Measurements from ENCODE around the gene RPTOR.

The RPTOR gene

DNA sequence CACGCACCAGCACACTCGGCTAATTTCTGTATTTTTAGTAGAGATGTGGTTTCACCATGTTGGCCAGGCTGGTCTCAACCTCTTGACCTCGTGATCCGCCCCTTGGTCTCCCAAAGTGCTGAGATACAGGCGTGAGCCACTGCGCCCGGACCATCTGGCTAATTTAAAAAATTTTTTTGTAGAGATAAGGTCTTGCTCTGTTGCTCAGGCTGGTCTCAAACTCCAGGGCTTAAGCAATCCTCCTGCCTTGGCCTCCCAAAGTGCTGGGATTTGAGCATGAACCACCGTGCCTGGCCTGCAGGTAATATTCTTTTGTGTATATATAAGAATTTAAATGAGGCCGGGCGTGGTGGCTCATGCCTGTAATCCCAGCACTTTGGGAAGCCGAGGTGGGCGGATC is 115.0 kb downstream of the RPTOR start:
- TF ChIP-seq GATA2 (IDR thresholded peaks at IDR 0.05; ENCODE audit: low read depth, low read length) (no peak), GATA3 (IDR thresholded peaks at IDR 0.05; ENCODE audit: low read depth, low read length) (no peak)

DNA sequence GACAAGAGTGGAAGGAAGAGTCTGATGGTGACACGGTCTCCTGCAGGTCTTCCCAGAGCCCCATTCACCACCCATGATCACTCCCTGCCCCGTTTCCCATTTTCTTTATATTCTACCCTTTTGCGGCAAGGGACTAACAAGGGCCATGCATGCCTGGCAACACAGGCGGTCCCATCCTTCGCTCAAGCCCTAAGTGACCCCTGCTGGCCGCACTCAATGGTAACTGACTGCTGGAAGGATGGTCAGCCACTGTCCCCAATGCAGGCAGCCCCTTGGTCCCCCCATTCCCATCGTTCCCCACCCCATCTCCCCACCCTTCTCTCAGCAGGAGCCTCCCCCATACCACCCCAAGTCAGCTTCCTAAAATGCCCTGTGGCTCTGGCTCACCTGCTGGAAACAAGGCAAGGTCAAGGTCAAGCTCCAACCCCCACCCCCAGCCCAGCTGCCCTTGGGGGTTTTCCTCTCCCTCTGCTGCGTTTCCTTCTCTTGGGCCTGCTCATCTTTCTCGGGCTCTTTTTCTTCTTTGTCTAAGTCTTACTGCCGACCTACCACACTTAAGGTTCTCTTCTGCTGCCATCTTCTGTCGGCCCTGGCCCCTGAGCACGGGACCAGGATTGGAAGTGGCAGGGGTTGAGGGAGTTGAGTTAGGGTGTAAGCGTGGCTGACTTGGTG is 116.0 kb downstream of the RPTOR start:
- TF ChIP-seq GATA2 (IDR thresholded peaks at IDR 0.05; ENCODE audit: low read depth, low read length): no peak
- no peak for TF ChIP-seq GATA3 (IDR thresholded peaks at IDR 0.05; ENCODE audit: low read depth, low read length)

DNA sequence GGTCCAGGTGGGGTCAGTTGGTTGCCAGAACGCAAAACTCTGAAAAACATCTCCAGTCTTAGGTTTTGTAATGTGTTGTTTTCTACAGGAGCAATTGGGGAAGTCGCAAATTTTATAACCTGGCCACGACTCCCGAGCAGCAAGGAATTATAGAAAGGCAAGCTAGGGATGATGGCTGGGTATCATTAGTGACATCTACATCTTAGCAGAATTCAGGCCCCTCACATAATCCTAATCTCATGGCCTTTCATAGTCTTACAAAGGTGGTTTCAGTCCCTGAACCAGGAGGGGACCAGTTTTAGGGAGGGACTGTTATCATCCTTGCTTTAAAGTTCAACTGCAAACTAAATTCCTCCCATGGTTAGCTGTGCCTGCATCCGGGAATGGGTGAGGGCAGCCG is 117.9 kb downstream of the RPTOR start:
- no peak for TF ChIP-seq GATA3 (IDR thresholded peaks at IDR 0.05; ENCODE audit: low read depth, low read length)
- no peak for TF ChIP-seq GATA2 (IDR thresholded peaks at IDR 0.05; ENCODE audit: low read depth, low read length)

DNA sequence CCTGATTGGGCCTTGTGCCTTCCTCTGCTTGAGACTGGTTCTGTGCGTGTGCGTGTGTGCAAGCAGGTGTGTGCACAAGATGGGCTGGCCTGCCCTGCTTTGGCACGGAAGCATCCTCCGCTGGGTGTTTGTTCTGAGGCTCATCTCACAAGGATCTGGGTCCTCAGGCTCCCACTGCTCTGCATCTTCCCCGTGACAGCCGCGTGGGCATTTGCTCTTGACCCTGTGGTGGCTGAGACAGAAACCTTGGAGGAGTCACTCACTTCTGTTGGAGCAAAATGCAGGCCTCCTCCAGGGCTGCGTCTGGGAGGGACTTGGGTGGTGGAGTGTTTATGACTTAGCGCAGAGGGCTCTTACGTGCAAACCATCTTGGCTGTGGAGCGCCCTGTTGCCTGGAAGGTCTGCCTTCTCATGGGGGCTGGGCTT is 119.2 kb downstream of the RPTOR start:
- TF ChIP-seq GATA3 (IDR thresholded peaks at IDR 0.05; ENCODE audit: low read depth, low read length): no peak
- no peak for TF ChIP-seq GATA2 (IDR thresholded peaks at IDR 0.05; ENCODE audit: low read depth, low read length)

DNA sequence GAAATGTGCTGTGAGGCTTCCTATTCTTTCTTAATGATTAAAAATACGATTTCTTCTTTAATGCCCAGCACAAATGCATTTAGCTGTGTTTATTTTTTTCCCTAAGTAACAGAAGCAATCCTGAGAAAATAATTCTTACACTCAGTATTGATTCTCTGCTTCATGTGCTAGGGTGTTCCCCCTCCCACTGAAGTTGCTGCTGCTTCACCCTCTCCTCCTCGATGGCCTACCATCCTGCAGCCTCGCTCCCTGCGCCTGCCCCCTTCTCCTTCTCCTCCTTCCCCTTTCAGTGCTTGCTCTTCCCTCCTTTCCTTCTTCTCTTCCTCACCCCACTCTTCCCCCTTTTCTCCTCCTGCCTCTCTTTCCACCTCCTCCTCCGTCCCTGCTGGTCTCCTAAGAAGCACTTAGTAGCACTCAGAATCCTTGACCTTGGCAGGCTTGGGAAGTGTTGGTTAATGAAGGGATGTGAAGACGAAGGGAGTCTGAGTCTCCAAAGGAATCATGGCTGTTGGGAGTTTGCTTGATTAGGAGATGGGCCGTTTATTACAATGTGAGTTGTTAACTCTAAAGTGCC is 119.7 kb downstream of the RPTOR start:
- TF ChIP-seq GATA2 (IDR thresholded peaks at IDR 0.05; ENCODE audit: low read depth, low read length) (no peak), GATA3 (IDR thresholded peaks at IDR 0.05; ENCODE audit: low read depth, low read length) (no peak)

DNA sequence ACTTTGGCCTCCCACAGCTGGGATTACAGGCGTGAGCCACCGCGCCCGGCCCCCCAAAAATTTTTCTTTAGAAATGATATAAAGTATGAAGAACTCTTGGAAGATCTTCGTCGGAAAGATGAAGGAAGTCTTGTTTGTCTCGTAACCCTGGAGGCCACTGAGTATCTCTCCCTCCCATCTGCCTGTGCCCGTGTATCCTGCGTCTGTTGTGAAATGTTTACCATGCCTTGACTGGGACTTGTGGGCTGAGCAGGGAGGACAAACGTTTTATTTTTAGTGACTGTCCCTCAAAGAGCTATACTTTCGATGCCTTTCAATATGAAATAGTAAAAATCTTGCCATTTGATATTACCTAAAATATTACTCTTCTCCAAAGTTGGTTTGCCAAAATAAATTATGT is 121.2 kb downstream of the RPTOR start:
- TF ChIP-seq GATA2 (IDR thresholded peaks at IDR 0.05; ENCODE audit: low read depth, low read length) (no peak), GATA3 (IDR thresholded peaks at IDR 0.05; ENCODE audit: low read depth, low read length) (no peak)

DNA sequence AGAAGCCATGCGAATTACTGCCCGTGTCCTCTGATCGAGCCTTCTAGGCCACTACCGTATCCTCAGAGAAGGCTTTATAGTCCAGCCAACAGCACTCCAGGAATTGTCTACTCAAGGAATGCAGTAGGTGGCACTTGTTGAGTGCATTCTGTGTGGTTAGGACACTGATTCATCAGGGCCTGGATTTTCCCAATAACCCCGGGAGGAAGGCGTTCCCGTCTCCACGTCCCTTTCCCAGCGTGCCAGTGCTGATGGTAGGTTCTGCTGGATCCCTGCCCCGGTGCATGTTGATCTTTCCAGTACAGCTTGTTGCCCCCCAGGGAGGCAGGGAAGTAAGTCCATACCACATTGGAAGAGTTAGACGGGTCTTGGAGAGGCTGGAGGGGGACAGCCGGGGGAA is 122.2 kb downstream of the RPTOR start:
- TF ChIP-seq GATA2 (IDR thresholded peaks at IDR 0.05; ENCODE audit: low read depth, low read length) (no peak), GATA3 (IDR thresholded peaks at IDR 0.05; ENCODE audit: low read depth, low read length) (no peak)

DNA sequence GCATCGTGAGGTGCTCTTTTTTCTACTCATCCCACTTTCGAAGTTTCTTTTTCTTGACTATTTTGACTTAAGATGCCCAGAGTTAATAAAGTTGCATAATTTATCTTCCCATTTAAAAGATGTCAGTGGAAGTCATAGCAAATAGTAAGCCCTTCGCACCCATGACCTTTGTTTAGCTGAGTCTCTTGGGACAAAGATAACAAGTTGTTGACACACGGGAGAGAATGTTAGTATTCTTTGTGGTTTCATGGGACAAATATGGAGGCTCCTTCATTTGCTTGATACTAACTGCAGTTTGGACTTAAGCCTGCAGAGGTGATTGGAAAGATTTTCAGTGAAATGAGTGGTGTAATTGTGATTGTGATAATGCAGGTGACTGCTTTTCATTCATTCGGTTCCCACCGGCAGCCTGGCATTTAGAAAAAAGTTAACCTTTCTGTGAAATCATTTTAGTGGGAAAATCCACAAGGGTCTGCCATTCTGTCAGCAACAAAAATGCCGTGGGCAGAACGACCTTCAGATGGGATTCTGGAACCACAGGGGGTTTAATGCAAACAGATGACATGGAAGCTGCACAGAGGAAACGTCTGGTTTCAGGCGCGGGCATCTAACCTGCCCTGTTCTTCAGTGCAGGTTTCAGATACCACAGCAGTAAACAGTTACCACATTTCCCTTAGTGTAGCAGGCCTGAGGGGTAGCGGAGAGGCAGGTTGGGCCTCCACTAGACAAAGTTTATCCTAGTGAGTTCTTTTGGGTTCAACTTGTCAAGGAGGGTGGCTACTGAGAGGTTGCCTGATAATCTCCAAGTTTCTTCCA is 123.0 kb downstream of the RPTOR start:
- TF ChIP-seq GATA3 (IDR thresholded peaks at IDR 0.05; ENCODE audit: low read depth, low read length) (no peak), GATA2 (IDR thresholded peaks at IDR 0.05; ENCODE audit: low read depth, low read length) (no peak)

DNA sequence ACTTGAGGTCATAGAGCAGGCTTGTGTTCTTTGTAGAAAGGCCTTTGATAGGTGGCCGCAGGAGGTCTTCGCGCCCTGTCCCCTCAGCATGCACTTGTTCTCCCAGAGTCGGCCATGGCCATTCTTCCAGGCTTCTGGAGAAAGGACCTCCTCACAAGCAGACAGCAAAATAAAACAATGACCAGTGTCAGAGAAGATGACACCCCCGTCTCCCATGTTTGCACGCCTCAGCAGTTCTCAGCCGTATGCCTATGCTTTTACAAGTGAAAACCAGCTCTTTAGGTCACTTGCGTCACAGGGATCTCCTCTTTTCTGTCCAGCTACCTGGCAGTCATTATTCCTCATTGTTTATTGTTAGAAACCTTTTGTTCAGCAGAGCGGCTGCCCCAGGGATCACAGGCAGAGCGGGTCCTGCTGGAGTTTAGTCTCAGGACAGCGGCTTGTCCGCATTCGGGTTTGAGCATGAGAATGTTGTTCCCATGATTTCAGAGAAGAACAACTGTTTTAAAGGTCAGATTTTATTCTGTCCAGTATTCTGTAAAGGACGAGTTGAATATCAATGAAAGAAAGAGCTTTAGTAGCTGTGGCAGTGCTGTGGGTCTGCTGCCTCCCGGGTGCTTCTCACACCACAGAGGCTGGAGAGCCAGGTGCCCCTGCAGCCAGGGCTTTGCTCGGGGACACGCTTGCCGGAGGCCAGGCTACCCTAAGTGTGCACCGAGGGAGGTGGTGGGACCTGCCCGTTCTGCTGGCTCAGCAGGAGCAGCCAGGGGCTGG is 123.9 kb downstream of the RPTOR start:
- no peak for TF ChIP-seq GATA3 (IDR thresholded peaks at IDR 0.05; ENCODE audit: low read depth, low read length)
- no peak for TF ChIP-seq GATA2 (IDR thresholded peaks at IDR 0.05; ENCODE audit: low read depth, low read length)

DNA sequence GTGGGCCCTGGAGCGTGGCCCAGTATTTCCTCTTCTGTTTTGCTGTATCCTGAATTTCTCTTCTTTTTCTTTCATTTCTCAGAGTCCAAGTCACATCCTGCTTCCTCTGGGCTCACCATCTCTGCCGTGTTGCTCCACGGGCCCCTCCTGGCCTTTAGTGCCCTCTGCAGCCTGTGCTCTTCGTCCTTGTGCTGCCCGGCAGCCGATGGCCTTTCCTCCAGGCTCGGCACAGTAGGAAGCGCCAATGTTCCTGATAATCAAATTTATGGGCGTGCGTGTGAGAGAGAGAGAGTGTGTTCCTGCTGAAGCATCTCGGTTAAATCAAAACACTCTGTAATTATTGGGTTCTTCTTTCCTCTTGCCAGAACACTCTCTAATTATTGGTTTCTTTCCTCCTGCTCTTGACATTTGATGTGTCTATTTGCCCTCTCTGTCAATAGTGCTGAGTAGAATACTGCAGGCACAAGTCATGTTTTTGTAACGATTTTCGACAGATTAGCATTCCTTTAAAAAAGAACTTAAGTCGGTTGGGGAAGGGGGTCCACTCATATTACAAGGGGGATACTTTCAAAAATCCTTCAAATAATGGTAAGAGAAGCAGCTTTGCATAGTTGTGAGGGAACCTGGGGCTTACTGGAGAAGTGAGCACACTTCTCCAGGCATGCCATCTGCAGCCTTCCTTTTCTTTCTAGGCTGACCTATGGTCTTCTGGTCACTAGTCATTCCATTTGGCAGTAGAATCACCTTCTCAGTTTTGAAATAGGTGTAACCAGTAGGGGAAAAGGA is 126.6 kb downstream of the RPTOR start:
- no peak for TF ChIP-seq GATA2 (IDR thresholded peaks at IDR 0.05; ENCODE audit: low read depth, low read length)
- no peak for TF ChIP-seq GATA3 (IDR thresholded peaks at IDR 0.05; ENCODE audit: low read depth, low read length)

DNA sequence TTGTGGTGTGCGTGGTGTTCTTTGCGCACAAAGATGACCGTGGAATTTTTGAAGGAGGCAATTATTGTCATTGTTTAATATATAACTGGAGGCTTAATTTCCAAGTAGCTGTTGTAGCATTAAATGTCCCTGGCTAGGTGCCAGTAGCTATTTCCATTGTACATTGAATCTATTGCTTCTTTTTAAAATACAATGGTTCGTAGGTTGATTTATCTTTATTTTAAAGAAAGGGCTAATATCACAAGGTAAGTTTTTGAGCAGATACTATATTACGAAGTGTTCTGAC is 127.1 kb downstream of the RPTOR start:
- TF ChIP-seq GATA2 (IDR thresholded peaks at IDR 0.05; ENCODE audit: low read depth, low read length) (no peak), GATA3 (IDR thresholded peaks at IDR 0.05; ENCODE audit: low read depth, low read length) (no peak)

DNA sequence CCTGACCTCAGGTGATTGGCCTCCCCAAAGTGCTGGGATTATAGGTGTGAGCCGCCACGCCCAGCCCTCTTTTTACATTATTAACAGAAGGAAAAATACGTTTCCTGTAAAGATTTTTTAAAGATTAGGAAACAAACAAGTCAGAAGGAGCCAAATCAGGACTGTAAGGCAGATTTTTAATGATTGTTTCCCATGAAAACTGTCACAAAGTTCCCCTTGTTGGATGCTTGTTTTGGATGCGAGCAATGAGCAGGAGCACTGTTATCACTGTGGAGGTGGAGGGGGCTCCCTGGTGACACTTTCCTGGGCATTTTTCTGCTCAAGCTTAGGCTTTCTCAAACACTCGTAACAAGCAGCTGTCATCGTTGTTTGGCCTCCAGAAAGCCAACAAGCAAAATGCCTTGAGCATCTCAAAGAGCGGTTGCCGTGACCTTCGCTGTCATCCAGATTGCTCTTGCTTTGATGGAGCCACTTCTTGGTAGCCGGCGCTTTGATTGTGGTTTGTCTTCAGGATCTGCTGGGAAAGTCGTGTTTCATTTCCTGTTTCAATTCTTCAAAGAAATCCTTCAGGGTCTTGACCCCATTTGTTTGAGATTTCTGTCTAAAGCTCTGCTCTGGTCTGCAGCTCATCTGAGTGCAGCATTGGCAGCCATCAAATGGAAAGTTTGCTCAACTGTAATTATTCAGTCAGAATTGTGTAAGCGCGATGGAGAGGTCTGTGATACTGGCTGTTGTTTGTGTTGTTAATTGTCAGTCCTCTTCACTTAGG is 128.7 kb downstream of the RPTOR start:
- TF ChIP-seq GATA3 (IDR thresholded peaks at IDR 0.05; ENCODE audit: low read depth, low read length): no peak
- no peak for TF ChIP-seq GATA2 (IDR thresholded peaks at IDR 0.05; ENCODE audit: low read depth, low read length)
